ENCODE results near the gene GPR78. TPM values are rescaled to one million over a fixed set of nuclear protein-coding genes. Genes with fewer than 3 reads are reported as not detected.

Gene GPR78
- total and polyA plus RNA-seq, 4 donors: not detected

- whole genome bisulfite sequencing: 90% methylated on average over 8 of the region's 8 CpGs
- no peaks in the 10 kb centered on the region for H3K27me3 ChIP-seq (ENCODE audit: control insufficient read depth in 4 of 4, insufficient read depth in 4 of 4, low read length in 3 of 4)
- DNase-seq (ENCODE audit: low spot score): no peak
- H3K9ac ChIP-seq (ENCODE audit: low read depth in 1 of 2, low read length in 2 of 2): no peak overlapping the region
- no peaks in the 10 kb centered on the region for H3K36me3 ChIP-seq (ENCODE audit: control insufficient read depth in 4 of 4, insufficient read depth in 3 of 4, low read depth in 1 of 4, low read length in 3 of 4)
- H3K4me3 ChIP-seq (ENCODE audit: low read depth in 1 of 3, low read length in 3 of 3): no peak overlapping the region
- TF ChIP-seq TAF1 (conservative IDR thresholded peaks at IDR 0.05) (no peak), EGR1 (IDR thresholded peaks at IDR 0.05; ENCODE audit: low read depth in 2 of 2) (no peak), NR2F2 (IDR thresholded peaks at IDR 0.05) (no peak), RAD21 (IDR thresholded peaks at IDR 0.05) (no peak), GABPA (IDR thresholded peaks at IDR 0.05 in 1 of 2, conservative IDR thresholded peaks at IDR 0.05 in 1 of 2) (no peak), ZBTB33 (IDR thresholded peaks at IDR 0.05) (no peak)
- TF ChIP-seq, protein P1, sequence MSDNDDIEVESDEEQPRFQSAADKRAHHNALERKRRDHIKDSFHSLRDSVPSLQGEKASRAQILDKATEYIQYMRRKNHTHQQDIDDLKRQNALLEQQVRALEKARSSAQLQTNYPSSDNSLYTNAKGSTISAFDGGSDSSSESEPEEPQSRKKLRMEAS (IDR thresholded peaks at IDR 0.05): no peak
- no peak overlapping the region for H3K27ac ChIP-seq (ENCODE audit: low read depth in 1 of 2, low read length in 2 of 2)
- no peaks in the 10 kb centered on the region for H3K9me3 ChIP-seq (ENCODE audit: control insufficient read depth in 4 of 4, low read length in 3 of 4)
- H3K4me1 ChIP-seq (ENCODE audit: control insufficient read depth in 4 of 4, insufficient read depth in 4 of 4, low read length in 3 of 4): peaks cover 0 to 7% (median 0%) of the 10 kb centered on the region in 4 donors
Measured at GRCh38 chr4:8599091-8599460, 18.9 kb downstream of the GPR78 start.

DNA sequence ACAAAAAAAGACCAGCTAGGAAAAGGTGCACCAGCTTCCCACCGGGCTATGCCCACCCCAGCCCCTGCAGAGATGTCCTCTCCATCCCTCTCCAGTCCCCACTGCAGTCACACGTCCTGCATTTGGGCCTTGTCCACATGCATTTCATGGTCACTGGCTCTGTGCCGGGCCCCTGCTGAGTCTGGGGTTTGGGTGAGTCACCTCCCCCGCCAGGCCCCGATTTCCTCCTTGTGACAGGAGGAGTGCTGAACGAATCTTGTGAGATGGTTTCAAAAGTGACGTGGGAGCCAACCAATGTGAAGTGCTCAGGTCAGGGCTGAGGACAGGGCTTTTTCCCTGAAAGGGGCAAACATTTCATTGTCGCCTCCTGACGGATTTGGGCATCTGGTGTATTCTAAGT is 19.5 kb downstream of the GPR78 start:
- WGBS: 72% methylated on average over 9 of the region's 9 CpGs
- Histone ChIP-seq H3K27ac (ENCODE audit: low read depth in 1 of 2, low read length in 2 of 2) (no peak overlapping the region), H3K9ac (ENCODE audit: low read depth in 1 of 2, low read length in 2 of 2) (no peak overlapping the region), H3K4me3 (ENCODE audit: low read depth in 1 of 3, low read length in 3 of 3) (no peak overlapping the region), H3K9me3 (ENCODE audit: control insufficient read depth in 4 of 4, low read length in 3 of 4) (no peaks in the 10 kb centered on the region), H3K27me3 (ENCODE audit: control insufficient read depth in 4 of 4, insufficient read depth in 4 of 4, low read length in 3 of 4) (no peaks in the 10 kb centered on the region), H3K4me1 (ENCODE audit: control insufficient read depth in 4 of 4, insufficient read depth in 4 of 4, low read length in 3 of 4) (peaks cover 0 to 7% (median 0%) of the 10 kb centered on the region in 4 donors), H3K36me3 (ENCODE audit: control insufficient read depth in 4 of 4, insufficient read depth in 3 of 4, low read depth in 1 of 4, low read length in 3 of 4) (no peaks in the 10 kb centered on the region)
- DNase-seq (ENCODE audit: low spot score): no peak
- TF ChIP-seq EGR1 (IDR thresholded peaks at IDR 0.05; ENCODE audit: low read depth in 2 of 2): no peak
- no peak for TF ChIP-seq FOXA1 (IDR thresholded peaks at IDR 0.05)
- TF ChIP-seq FOXA2 (IDR thresholded peaks at IDR 0.05): no peak
- no peak for TF ChIP-seq REST (IDR thresholded peaks at IDR 0.05)
- no peak for TF ChIP-seq CTCF (IDR thresholded peaks at IDR 0.05; ENCODE audit: low read depth, low read length, missing input control)
